ENCODE measurements around the gene WDR93. TPM values are rescaled to one million over a fixed set of nuclear protein-coding genes. Genes with fewer than 3 reads are reported as not detected.

The WDR93 gene
- polyA plus RNA-seq, 1 donor, result 0.30 TPM

- peaks cover 32% of the 10 kb centered on the region for H3K27me3 ChIP-seq (ENCODE audit: control insufficient read depth, insufficient read depth, low read length)
- WGBS (ENCODE audit: insufficient coverage, low lambda C conversion rate), result 10% methylated on average over 2 of the region's 28 CpGs
- H3K4me1 ChIP-seq (ENCODE audit: control insufficient read depth, insufficient read depth, low read length), result peaks cover 6% of the 10 kb centered on the region
- peaks cover 6% of the 10 kb centered on the region for H3K9me3 ChIP-seq (ENCODE audit: control insufficient read depth, low read depth, low read length)
- no peak for DNase-seq
- no peak overlapping the region for H3K27ac ChIP-seq (ENCODE audit: low read length)
- H3K4me3 ChIP-seq (ENCODE audit: low read length), result no peak overlapping the region
- H3K36me3 ChIP-seq (ENCODE audit: control insufficient read depth, insufficient read depth, low read length), result no peaks in the 10 kb centered on the region
Observed at GRCh38 chr15:89747708-89748682, 57.4 kb downstream of the WDR93 start.

- H3K9me3 ChIP-seq (ENCODE audit: control insufficient read depth, low read depth, low read length), result peaks cover 6% of the 10 kb centered on the region
- no peak overlapping the region for H3K27ac ChIP-seq (ENCODE audit: low read length)
- H3K4me1 ChIP-seq (ENCODE audit: control insufficient read depth, insufficient read depth, low read length), result peaks cover 6% of the 10 kb centered on the region
- no peak overlapping the region for H3K4me3 ChIP-seq (ENCODE audit: low read length)
- H3K36me3 ChIP-seq (ENCODE audit: control insufficient read depth, insufficient read depth, low read length), result no peaks in the 10 kb centered on the region
- WGBS (ENCODE audit: insufficient coverage, low lambda C conversion rate), result no CpG with 5 or more reads among the region's 7 CpGs
- peaks cover 32% of the 10 kb centered on the region for H3K27me3 ChIP-seq (ENCODE audit: control insufficient read depth, insufficient read depth, low read length)
- no peak for DNase-seq
Observed at GRCh38 chr15:89749054-89749453, 58.4 kb downstream of the WDR93 start.

- Histone ChIP-seq H3K36me3 (ENCODE audit: control insufficient read depth, insufficient read depth, low read length) (no peaks in the 10 kb centered on the region), H3K27me3 (ENCODE audit: control insufficient read depth, insufficient read depth, low read length) (peaks cover 32% of the 10 kb centered on the region), H3K9me3 (ENCODE audit: control insufficient read depth, low read depth, low read length) (peaks cover 6% of the 10 kb centered on the region), H3K4me3 (ENCODE audit: low read length) (no peak overlapping the region), H3K27ac (ENCODE audit: low read length) (no peak overlapping the region), H3K4me1 (ENCODE audit: control insufficient read depth, insufficient read depth, low read length) (peaks cover 6% of the 10 kb centered on the region)
- WGBS (ENCODE audit: insufficient coverage, low lambda C conversion rate), result no CpG with 5 or more reads among the region's 4 CpGs
- no peak for DNase-seq
Observed at GRCh38 chr15:89749526-89749925, 58.9 kb downstream of the WDR93 start.

- no CpG with 5 or more reads among the region's 41 CpGs for WGBS (ENCODE audit: insufficient coverage, low lambda C conversion rate)
- Histone ChIP-seq H3K4me1 (ENCODE audit: control insufficient read depth, insufficient read depth, low read length) (peaks cover 6% of the 10 kb centered on the region), H3K27me3 (ENCODE audit: control insufficient read depth, insufficient read depth, low read length) (peaks cover 32% of the 10 kb centered on the region), H3K36me3 (ENCODE audit: control insufficient read depth, insufficient read depth, low read length) (no peaks in the 10 kb centered on the region), H3K9me3 (ENCODE audit: control insufficient read depth, low read depth, low read length) (peaks cover 6% of the 10 kb centered on the region), H3K27ac (ENCODE audit: low read length) (no peak overlapping the region), H3K4me3 (ENCODE audit: low read length) (peak overlapping the region; percentile 35)
- DNase-seq, result peak in 1 of 2 donors; percentile 39
Observed at GRCh38 chr15:89749951-89750559, 59.4 kb downstream of the WDR93 start.

- no peak within 1 kb of the TSS for H3K27ac ChIP-seq (ENCODE audit: low read length)
- H3K4me1 ChIP-seq (ENCODE audit: control insufficient read depth, insufficient read depth, low read length), result peaks cover 6% of the 10 kb centered on the region
- WGBS (ENCODE audit: insufficient coverage, low lambda C conversion rate), result no CpG with 5 or more reads among the region's 114 CpGs
- no peaks in the 10 kb centered on the region for H3K36me3 ChIP-seq (ENCODE audit: control insufficient read depth, insufficient read depth, low read length)
- peak within 1 kb of the TSS; percentile 35 for H3K4me3 ChIP-seq (ENCODE audit: low read length)
- H3K9me3 ChIP-seq (ENCODE audit: control insufficient read depth, low read depth, low read length), result peaks cover 6% of the 10 kb centered on the region
- DNase-seq, result peak; percentile 90 to 92
- H3K27me3 ChIP-seq (ENCODE audit: control insufficient read depth, insufficient read depth, low read length), result peaks cover 32% of the 10 kb centered on the region
Observed at GRCh38 chr15:89750560-89751542, 60.2 kb downstream of the WDR93 start, which contains the start of gene MESP1. Gene MESP1, minus strand, starts transcription at chr15:89751249. Its CDS starts 18 bp downstream, at chr15:89751231.

- peaks cover 30% of the 10 kb centered on the region for H3K27me3 ChIP-seq (ENCODE audit: control insufficient read depth, insufficient read depth, low read length)
- no peak overlapping the region for H3K27ac ChIP-seq (ENCODE audit: low read length)
- H3K4me3 ChIP-seq (ENCODE audit: low read length), result no peak overlapping the region
- DNase-seq, result no peak
- H3K36me3 ChIP-seq (ENCODE audit: control insufficient read depth, insufficient read depth, low read length), result no peaks in the 10 kb centered on the region
- WGBS (ENCODE audit: insufficient coverage, low lambda C conversion rate), result no CpG with 5 or more reads among the region's 5 CpGs
- H3K4me1 ChIP-seq (ENCODE audit: control insufficient read depth, insufficient read depth, low read length), result peaks cover 6% of the 10 kb centered on the region
- H3K9me3 ChIP-seq (ENCODE audit: control insufficient read depth, low read depth, low read length), result no peaks in the 10 kb centered on the region
Observed at GRCh38 chr15:89751748-89752147, 61.1 kb downstream of the WDR93 start.

GRCh38 chr15:89753855-89754254, 63.2 kb downstream of the WDR93 start:
- DNase-seq, result no peak
- H3K27ac ChIP-seq (ENCODE audit: low read length), result no peak overlapping the region
- H3K4me3 ChIP-seq (ENCODE audit: low read length), result no peak overlapping the region
- WGBS (ENCODE audit: insufficient coverage, low lambda C conversion rate), result no CpG with 5 or more reads among the region's 7 CpGs
- no peaks in the 10 kb centered on the region for H3K9me3 ChIP-seq (ENCODE audit: control insufficient read depth, low read depth, low read length)
- peaks cover 6% of the 10 kb centered on the region for H3K4me1 ChIP-seq (ENCODE audit: control insufficient read depth, insufficient read depth, low read length)
- peaks cover 14% of the 10 kb centered on the region for H3K27me3 ChIP-seq (ENCODE audit: control insufficient read depth, insufficient read depth, low read length)
- no peaks in the 10 kb centered on the region for H3K36me3 ChIP-seq (ENCODE audit: control insufficient read depth, insufficient read depth, low read length)

- 81% methylated on average over 4 of the region's 8 CpGs for WGBS (ENCODE audit: insufficient coverage, low lambda C conversion rate)
- no peak for DNase-seq
- H3K27ac ChIP-seq (ENCODE audit: low read length), result no peak overlapping the region
- peaks cover 7% of the 10 kb centered on the region for H3K27me3 ChIP-seq (ENCODE audit: control insufficient read depth, insufficient read depth, low read length)
- no peaks in the 10 kb centered on the region for H3K36me3 ChIP-seq (ENCODE audit: control insufficient read depth, insufficient read depth, low read length)
- no peaks in the 10 kb centered on the region for H3K9me3 ChIP-seq (ENCODE audit: control insufficient read depth, low read depth, low read length)
- no peak overlapping the region for H3K4me3 ChIP-seq (ENCODE audit: low read length)
- H3K4me1 ChIP-seq (ENCODE audit: control insufficient read depth, insufficient read depth, low read length), result peaks cover 6% of the 10 kb centered on the region
Observed at GRCh38 chr15:89754361-89755154, 63.9 kb downstream of the WDR93 start.

GRCh38 chr15:89755701-89756100, 65.1 kb downstream of the WDR93 start:
- Histone ChIP-seq H3K4me3 (ENCODE audit: low read length) (no peak overlapping the region), H3K9me3 (ENCODE audit: control insufficient read depth, low read depth, low read length) (no peaks in the 10 kb centered on the region), H3K4me1 (ENCODE audit: control insufficient read depth, insufficient read depth, low read length) (peaks cover 4% of the 10 kb centered on the region), H3K27me3 (ENCODE audit: control insufficient read depth, insufficient read depth, low read length) (no peaks in the 10 kb centered on the region), H3K36me3 (ENCODE audit: control insufficient read depth, insufficient read depth, low read length) (no peaks in the 10 kb centered on the region), H3K27ac (ENCODE audit: low read length) (no peak overlapping the region)
- no peak for DNase-seq
- WGBS (ENCODE audit: insufficient coverage, low lambda C conversion rate), result no CpG with 5 or more reads among the region's 4 CpGs
